ENCODE results near the gene ABCC12.

GRCh38 chr16:48128769-48129168 is 27.0 kb downstream of the ABCC12 start:
- TF ChIP-seq CTCF (IDR thresholded peaks at IDR 0.05; ENCODE audit: control extremely low read depth in 1 of 3, insufficient read depth in 1 of 3, low read depth in 1 of 3, low read length in 3 of 3) (no peak), TCF12 (IDR thresholded peaks at IDR 0.05; ENCODE audit: low read depth, low read length) (no peak), POLR2A (IDR thresholded peaks at IDR 0.05; ENCODE audit: control extremely low read depth in 1 of 2, low read depth in 2 of 2, low read length in 2 of 2) (no peak), KDM1A (IDR thresholded peaks at IDR 0.05; ENCODE audit: borderline replicate concordance, low read length) (no peak), YY1 (IDR thresholded peaks at IDR 0.05; ENCODE audit: low read depth, low read length) (no peak), SP2 (IDR thresholded peaks at IDR 0.05; ENCODE audit: low read length) (no peak)

All from H1 (cell line).